ENCODE data around the gene OS9.
"Not testable (repeated sequence)": the region's sequence is repeated elsewhere in the genome, so short reads cannot be mapped to it uniquely, and the experiment has no call there.

Gene OS9

DNA sequence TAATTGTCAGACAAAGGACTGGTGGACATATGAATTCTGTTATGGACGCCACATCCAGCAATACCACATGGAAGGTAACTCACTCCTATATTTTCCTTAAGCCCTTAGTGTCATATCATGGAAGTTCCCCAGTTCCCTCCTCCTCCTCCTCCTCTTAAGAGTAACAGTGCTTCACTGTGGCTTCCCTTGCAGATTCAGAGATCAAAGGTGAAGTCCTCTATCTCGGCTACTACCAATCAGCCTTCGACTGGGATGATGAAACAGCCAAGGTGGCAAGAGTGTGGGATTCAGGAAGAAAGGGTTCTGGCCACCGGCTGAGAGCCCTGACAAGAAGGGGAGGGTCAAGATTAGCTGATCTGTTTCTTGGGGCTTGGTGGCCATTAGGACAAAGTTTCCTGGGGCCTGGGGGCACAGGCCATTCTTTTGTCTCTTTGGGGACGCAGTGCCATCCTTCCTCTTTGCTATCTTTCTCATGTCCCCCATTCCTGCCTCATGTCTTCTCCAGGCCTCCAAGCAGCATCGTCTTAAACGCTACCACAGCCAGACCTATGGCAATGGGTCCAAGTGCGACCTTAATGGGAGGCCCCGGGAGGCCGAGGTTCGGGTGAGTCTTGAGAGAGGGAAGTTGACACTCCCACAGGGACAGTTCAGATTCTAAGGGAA, 2.0 kb downstream of the OS9 start:
- DNase-seq: no peak

DNA sequence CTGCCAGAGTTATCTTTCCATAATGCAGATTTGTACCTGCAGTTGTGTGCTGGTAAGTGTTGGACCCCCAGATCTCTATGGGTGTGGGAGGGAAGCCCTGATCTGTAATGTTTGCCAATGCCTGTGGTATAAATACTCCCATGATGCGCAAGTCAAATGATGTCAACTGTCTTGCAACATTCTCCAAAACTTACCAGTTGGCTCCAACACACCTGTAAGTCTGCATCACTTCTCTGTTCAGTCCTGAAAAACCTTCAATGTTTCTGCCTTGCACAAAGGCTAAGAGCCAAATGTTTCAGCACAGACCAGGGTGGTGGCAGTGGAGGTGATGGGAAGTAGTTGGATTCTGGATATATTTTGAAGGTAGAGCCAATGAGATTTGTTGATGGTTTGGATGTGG, 3.1 kb downstream of the OS9 start:
- DNase-seq: no peak

GRCh38 chr12:57698414-57698813, 4.5 kb downstream of the OS9 start:
- no peak for DNase-seq

GRCh38 chr12:57700317-57700716, 6.4 kb downstream of the OS9 start:
- no peak for DNase-seq

DNA sequence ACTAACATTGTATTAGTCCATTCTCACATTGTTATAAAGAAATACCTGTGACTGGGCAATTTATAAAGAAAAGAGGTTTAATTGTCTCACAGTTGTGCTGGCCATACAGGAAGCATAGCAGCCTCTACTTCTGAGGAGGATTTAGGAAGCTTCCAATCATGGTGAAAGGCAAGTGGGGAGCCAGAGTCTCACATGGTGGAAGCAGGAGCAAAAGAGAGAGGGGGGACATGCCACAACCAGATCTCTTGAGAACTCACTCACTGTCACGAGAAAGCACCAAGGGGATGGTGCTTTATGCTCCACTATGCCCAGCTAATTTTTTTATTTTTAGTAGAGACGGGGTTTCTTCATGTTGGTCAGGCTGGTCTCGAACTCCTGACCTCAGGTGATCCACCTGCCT, 13.3 kb downstream of the OS9 start:
- no peak for DNase-seq

DNA sequence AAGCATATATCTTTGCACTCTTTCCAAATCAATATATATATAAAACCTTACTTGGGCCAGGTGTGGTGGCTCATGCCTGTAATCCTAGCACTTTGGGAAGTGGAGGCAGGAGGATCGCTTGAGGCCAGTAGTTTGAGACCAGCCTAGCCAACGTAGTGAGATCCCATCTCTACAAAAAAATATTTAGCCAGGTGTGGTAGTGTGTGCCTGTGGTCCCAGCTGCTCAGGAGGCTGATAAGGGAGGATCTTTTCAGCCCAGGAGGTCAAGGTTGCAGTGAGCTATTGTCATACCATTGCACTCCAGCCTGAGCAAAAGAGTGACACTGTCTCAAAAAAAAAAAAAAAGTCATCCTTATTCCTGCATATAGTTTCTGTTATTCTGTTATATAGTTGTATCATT, 14.4 kb downstream of the OS9 start:
- no peak for DNase-seq

DNA sequence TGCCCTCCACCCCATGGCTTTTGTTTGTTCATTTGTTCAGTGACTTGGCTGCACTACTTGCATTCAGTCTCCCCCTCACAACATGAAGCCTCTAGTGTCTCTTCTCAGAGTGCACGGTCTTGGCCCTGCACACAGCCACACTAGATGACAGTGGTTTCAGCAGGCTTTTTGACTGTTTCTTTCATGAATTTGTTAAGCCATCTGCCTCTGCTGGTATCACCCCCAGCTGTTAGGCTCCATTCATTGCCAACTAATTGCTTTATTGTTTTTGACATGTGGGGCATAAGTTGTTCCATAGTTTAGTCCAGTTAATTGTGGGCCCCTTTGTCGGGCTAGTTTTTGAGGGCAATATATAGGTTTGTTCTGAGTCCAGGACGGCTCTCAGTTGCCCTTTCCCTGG, 18.8 kb downstream of the OS9 start:
- no peak for DNase-seq

- DNase-seq: no peak
These were observed 19.3 kb downstream of the OS9 start for GRCh38 chr12:57713209-57713608.

DNA sequence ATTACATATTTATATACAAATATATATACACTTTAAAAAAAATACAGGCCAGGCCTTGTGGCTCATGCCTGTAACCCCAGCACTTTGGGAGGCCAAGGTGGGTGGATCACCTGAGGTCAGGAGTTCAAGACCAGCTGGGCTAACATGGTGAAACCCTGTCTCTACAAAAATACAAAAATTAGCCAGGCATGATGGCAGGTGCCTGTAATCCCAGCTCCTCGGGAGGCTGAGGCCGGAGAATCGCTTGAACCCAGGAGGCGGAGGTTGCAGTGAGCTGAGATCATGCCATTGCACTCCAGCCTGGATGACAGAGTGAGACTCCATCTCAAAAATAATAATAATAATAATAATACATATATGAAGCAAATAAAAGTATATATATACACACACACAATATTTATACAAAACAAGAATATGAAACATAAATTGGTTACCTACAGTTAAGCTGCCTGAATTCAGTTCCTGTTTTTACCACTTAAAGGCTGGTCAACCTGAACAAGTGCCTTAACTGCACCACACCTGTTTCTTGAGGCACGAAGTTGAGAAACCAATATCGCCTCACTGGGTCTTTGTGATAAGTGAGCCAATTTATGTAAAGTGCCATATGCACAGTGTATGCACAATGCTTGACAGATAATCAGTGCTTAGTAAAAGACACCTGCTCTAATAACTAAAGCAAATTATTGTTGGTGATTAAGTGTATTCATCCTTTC, 21.3 kb downstream of the OS9 start:
- DNase-seq: not testable (repeated sequence)

DNA sequence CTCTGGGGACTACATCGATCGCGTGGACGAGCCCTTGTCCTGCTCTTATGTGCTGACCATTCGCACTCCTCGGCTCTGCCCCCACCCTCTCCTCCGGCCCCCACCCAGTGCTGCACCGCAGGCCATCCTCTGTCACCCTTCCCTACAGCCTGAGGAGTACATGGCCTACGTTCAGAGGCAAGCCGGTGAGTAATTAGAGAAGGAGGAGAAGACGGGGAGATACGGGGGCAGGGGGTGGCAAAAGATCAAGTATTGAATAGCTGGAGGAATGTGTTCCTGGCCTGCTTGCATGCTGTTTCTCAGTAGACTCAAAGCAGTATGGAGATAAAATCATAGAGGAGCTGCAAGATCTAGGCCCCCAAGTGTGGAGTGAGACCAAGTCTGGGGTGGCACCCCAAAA, 21.9 kb downstream of the OS9 start:
- DNase-seq: no peak

DNA sequence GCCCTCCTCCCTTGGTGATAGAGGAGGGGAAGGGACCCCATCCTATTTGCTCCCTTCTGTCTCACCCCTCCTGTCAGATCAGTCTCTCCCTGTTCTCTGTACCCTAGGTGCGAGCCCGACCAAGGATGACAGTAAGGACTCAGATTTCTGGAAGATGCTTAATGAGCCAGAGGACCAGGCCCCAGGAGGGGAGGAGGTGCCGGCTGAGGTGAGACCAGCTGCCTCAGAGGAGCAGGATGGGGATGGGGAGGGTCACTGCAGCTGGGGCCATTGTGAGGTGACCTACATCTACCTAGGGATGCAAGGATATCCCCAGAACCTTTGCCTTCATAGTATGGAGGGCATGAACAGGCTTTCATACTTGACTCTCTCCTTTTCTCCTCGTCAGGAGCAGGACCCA, 22.4 kb downstream of the OS9 start:
- DNase-seq: no peak

DNA sequence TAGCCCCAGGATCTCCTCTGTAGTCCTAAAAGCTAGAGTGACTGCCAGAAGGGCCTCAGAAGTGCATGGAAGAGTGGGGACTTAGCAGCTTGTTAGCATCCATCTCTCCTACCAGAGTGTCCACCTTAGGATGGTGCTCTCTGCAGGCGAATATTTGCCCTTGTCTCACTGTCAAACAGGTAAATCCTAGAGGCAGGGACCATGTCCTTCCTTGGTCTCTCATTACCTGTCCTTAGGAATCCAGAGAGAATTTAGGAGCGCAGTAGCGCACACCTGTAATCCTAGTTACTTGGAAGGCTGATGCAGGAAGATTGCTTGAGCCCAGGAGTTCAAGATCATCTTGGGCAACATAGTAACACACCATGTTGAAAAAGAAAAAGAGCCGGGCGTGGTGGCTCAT, 23.2 kb downstream of the OS9 start:
- DNase-seq: no peak

DNA sequence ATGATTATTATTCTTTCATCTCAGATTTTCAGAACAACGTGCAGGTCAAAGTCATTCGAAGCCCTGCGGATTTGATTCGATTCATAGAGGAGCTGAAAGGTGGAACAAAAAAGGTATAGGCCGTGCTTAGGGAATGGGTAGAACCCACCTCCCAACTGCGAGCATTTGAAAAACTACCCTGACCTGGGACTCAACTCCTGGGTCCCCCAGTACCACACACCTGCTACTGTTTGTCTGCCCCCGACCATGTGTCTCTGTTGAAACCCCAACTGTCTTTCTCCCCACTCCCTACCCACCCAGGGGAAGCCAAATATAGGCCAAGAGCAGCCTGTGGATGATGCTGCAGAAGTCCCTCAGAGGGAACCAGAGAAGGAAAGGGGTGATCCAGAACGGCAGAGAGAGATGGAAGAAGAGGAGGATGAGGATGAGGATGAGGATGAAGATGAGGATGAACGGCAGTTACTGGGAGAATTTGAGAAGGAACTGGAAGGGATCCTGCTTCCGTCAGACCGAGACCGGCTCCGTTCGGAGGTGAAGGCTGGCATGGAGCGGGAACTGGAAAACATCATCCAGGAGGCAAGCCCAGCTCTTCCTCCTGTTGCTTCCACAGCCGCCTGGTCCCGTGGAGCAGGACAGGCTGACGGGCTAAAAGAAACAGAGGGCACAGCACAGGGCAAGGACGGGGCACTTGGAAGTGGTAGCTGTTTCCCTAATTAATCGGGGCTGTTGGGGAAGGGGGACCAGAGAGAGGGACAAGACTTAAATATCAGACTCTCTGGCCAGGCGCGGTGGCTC, 24.1 kb downstream of the OS9 start:
- DNase-seq: no peak

DNA sequence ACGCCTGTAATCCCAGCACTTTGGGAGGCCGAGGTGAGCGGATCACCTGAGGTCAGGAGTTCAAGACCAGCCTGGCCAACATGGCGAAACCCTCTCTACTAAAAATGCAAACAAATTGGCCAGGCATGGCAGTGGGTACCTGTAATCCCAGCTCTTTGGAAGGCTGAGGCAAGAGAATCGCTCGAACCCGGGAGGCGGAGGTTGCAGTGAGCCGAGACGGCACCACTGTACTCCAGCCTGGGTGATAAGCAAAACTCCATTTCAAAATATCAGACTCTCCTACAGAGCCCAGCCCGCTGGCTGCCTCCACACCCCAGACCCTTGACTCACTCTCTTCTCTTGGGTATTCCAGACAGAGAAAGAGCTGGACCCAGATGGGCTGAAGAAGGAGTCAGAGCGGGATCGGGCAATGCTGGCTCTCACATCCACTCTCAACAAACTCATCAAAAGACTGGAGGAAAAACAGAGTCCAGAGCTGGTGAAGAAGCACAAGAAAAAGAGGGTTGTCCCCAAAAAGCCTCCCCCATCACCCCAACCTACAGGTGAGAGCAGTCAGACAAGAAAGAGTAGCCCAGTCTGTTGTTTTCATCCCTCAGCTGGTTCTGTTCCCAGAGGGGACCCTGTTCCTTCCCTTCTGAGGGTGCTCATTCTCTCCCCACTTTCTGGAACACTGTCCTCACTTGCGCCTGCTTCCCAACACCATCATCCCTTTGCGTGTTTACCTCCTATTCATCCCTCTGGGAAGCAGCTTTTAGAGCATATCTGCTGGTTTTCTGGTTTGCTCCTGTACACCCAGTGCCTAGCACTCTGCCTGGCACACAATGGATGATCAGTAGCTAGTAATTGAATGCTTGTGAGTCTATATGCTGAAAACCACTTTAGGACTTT, 25.0 kb downstream of the OS9 start:
- DNase-seq: no peak

- no peak for DNase-seq
These were observed 26.1 kb downstream of the OS9 start for GRCh38 chr12:57719777-57720605.

- no peak for DNase-seq
These were observed 27.0 kb downstream of the OS9 start for GRCh38 chr12:57720606-57721595.

DNA sequence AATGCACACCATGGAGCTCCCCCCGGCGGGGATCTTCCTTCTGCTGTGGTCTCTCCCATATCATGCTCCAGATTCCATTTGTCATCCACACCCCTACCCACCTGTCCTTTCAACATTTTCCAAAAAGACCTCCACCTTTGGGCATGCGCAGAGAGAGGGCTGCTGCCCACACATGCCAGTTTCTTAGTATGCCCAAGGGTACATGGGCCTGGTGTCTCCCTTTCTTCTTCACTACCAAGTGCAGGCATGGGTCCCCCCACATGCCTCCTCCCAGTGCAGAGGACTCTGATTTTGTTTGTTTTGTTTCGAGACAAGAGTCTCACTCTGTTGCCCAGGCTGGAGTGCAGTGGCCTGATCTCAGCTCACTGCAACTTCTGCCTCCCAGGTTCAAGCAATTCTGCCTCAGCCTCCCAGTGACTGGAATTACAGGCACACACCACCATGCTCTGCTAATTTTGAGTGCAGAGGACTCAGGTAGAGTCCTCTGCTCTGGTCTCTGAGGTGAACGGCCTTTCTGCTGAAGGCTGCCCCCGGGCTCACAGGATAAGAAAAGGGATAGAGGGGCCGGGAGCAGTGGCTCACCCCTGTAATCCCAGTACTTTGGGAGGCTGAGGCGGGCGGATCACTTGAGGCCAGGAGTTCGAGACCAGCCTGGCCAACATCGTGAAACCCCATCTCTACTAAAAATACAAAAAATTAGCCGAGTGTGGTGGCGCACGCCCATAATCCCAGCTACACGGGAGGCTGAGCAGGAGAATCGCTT, 28.1 kb downstream of the OS9 start:
- DNase-seq: not testable (repeated sequence)

GRCh38 chr12:57722716-57723629, 29.0 kb downstream of the OS9 start:
- DNase-seq: no peak

GRCh38 chr12:57723630-57723962, 29.7 kb downstream of the OS9 start:
- no peak for DNase-seq

Measured in NCI-H2081 treated with DMSO at 0.1 percent for 48 hours (cell line).